SK-N-MC (cell line): Measurements from ENCODE around the gene ESR2.

ENCODE experiments used
- DNase-seq: peaks from one replicate; pipeline ENCODE4 v3.0.0-alpha.2; 2011; ENCODE audit warnings: low read depth, low spot score
- H3K27ac ChIP-seq: fragments of 200-600 bp; sonication (generic); 2 replicates; pipeline ENCODE4 v1.5.1; 2016; ENCODE audit warnings: mixed run types
- H3K36me3 ChIP-seq: fragments of 200-600 bp; sonication (generic); 2 replicates; pipeline ENCODE4 v1.6.1; 2017; ENCODE audit warnings: antibody characterized with exemption, low read length, mixed read lengths; ENCODE audit not compliant: insufficient read depth
- H3K4me3 ChIP-seq: fragments of 200-600 bp; sonication (generic); 2 replicates; pipeline ENCODE4 v1.5.1; 2016
- H3K9ac ChIP-seq: fragments of 200-600 bp; sonication (generic); 2 replicates; pipeline ENCODE4 v1.8.0; 2017; ENCODE audit warnings: mixed run types, mixed read lengths; ENCODE audit not compliant: insufficient read length
- H3K9me3 ChIP-seq: fragments of 200-600 bp; sonication (generic); 2 replicates; pipeline ENCODE4 v1.6.1; 2017; ENCODE audit warnings: low read depth, mild to moderate bottlenecking, antibody characterized with exemption, low read length, moderate library complexity, mixed read lengths
- EZH2 ChIP-seq: fragments of 200-600 bp; sonication (generic); IDR thresholded peaks from one replicate; pipeline ENCODE4 v1.6.1; 2017; ENCODE audit warnings: antibody characterized with exemption
- FOXP2 ChIP-seq: optimal IDR thresholded peaks from 2 replicates; pipeline ENCODE3; 2011; ENCODE audit warnings: mild to moderate bottlenecking, moderate library complexity; ENCODE audit not compliant: insufficient read depth; ENCODE audit errors: extremely low read length, control extremely low read depth
- POLR2AphosphoS5 ChIP-seq: IDR thresholded peaks from 2 replicates; pipeline ENCODE4 v1.6.1; 2012; ENCODE audit warnings: mild to moderate bottlenecking, low read depth, low read length, borderline replicate concordance

The ESR2 gene

GRCh38 chr14:64281805-64282204 is 12.4 kb downstream of the ESR2 start:
- H3K9me3 ChIP-seq: no peaks in the 10 kb centered on the region
- H3K4me3 ChIP-seq: no peak overlapping the region
- H3K9ac ChIP-seq: no peak overlapping the region
- no peaks in the 10 kb centered on the region for H3K36me3 ChIP-seq
- no peak overlapping the region for H3K27ac ChIP-seq
- no peak for DNase-seq
- TF ChIP-seq POLR2AphosphoS5 (no peak), EZH2 (no peak), FOXP2 (no peak)

- no peak overlapping the region for H3K4me3 ChIP-seq
- H3K27ac ChIP-seq: no peak overlapping the region
- no peak for DNase-seq
- TF ChIP-seq POLR2AphosphoS5: no peak
- no peak for TF ChIP-seq FOXP2
- no peak for TF ChIP-seq EZH2
- H3K36me3 ChIP-seq: no peaks in the 10 kb centered on the region
- H3K9ac ChIP-seq: no peak overlapping the region
- no peaks in the 10 kb centered on the region for H3K9me3 ChIP-seq
These were observed 14.2 kb downstream of the ESR2 start for GRCh38 chr14:64279704-64280668.

- Histone ChIP-seq H3K36me3 (no peaks in the 10 kb centered on the region), H3K9ac (no peak overlapping the region)
These were observed 15.7 kb downstream of the ESR2 start for GRCh38 chr14:64278458-64278857.

GRCh38 chr14:64272019-64272418 is 22.2 kb downstream of the ESR2 start:
- no peak for TF ChIP-seq EZH2
- no peak for TF ChIP-seq POLR2AphosphoS5
- TF ChIP-seq FOXP2: no peak
- no peaks in the 10 kb centered on the region for H3K9me3 ChIP-seq
- no peak overlapping the region for H3K9ac ChIP-seq
- H3K4me3 ChIP-seq: no peak overlapping the region
- no peak overlapping the region for H3K27ac ChIP-seq
- H3K36me3 ChIP-seq: no peaks in the 10 kb centered on the region
- DNase-seq: no peak

More at GRCh38 chr14:64278458-64278857, 15.7 kb downstream of the ESR2 start:
- Histone ChIP-seq H3K4me3 (no peak overlapping the region), H3K9me3 (no peaks in the 10 kb centered on the region), H3K27ac (no peak overlapping the region)
- no peak for DNase-seq
- TF ChIP-seq FOXP2 (no peak), EZH2 (no peak), POLR2AphosphoS5 (no peak)

- Histone ChIP-seq H3K9me3 (no peaks in the 10 kb centered on the region), H3K4me3 (no peak overlapping the region), H3K27ac (0 out of 2 replicates have a peak overlapping the region, but pooled peaks have one; percentile 49), H3K36me3 (no peaks in the 10 kb centered on the region), H3K9ac (no peak overlapping the region)
- no peak for TF ChIP-seq FOXP2
- TF ChIP-seq POLR2AphosphoS5: no peak
- TF ChIP-seq EZH2: no peak
- no peak for DNase-seq
These were observed 27.9 kb downstream of the ESR2 start for GRCh38 chr14:64266239-64266638.

GRCh38 chr14:64265222-64265621 is 28.9 kb downstream of the ESR2 start:
- Histone ChIP-seq H3K4me3 (no peak overlapping the region), H3K9me3 (no peaks in the 10 kb centered on the region), H3K9ac (no peak overlapping the region), H3K27ac (no peak overlapping the region), H3K36me3 (no peaks in the 10 kb centered on the region)
- TF ChIP-seq POLR2AphosphoS5: no peak
- no peak for TF ChIP-seq FOXP2
- TF ChIP-seq EZH2: no peak
- no peak for DNase-seq

GRCh38 chr14:64260418-64260817 is 33.8 kb downstream of the ESR2 start:
- H3K27ac ChIP-seq: no peak overlapping the region
- H3K4me3 ChIP-seq: no peak overlapping the region
- no peak for DNase-seq
- no peak overlapping the region for H3K9ac ChIP-seq
- TF ChIP-seq POLR2AphosphoS5 (no peak), FOXP2 (no peak), EZH2 (no peak)
- no peaks in the 10 kb centered on the region for H3K9me3 ChIP-seq
- H3K36me3 ChIP-seq: no peaks in the 10 kb centered on the region

- H3K27ac ChIP-seq: no peak overlapping the region
- no peak overlapping the region for H3K9ac ChIP-seq
- H3K4me3 ChIP-seq: no peak overlapping the region
- TF ChIP-seq EZH2: no peak
- TF ChIP-seq FOXP2: no peak
- no peak for TF ChIP-seq POLR2AphosphoS5
- no peak for DNase-seq
- no peaks in the 10 kb centered on the region for H3K36me3 ChIP-seq
- no peaks in the 10 kb centered on the region for H3K9me3 ChIP-seq
These were observed 38.4 kb downstream of the ESR2 start for GRCh38 chr14:64255756-64256155.
